AG10803 (cell line): ENCODE measurements around the gene C1orf50.

Experiments used
- DNase-seq: peaks from one replicate; pipeline ENCODE4 v3.0.0; 2010; ENCODE audit warnings: low read depth
- H3K4me3 ChIP-seq: 2 replicates; pipeline ENCODE4 v1.5.1; 2011; ENCODE audit warnings: mild to moderate bottlenecking, low read length, control low read depth
- TF ChIP-seq, protein P1 (sequence below): conservative IDR thresholded peaks from 2 replicates; pipeline ENCODE4 v1.5.1; 2011; ENCODE audit warnings: mild to moderate bottlenecking, low read length, control low read depth, inconsistent platforms

The C1orf50 gene

DNA sequence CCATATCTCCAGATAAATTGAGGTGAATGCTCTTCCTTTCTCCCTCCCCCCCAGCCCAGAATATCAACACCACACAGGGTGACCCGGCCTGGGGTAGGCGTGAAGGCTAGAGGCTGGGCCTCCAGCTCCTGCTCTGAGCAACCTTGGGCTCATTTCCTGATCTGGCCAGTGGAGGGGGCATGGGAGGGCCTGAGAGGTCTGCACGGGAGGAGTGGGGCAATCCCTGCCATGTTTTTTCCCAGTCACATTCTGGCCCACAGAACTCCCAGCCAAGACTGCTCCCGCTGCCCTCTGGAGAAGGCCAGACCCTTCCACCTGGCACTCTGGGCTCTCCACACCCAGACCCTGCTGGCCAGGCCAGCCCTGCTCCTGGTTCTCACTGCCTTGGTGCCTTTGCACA is 30.9 kb upstream of the C1orf50 start:
- TF ChIP-seq, protein P1, sequence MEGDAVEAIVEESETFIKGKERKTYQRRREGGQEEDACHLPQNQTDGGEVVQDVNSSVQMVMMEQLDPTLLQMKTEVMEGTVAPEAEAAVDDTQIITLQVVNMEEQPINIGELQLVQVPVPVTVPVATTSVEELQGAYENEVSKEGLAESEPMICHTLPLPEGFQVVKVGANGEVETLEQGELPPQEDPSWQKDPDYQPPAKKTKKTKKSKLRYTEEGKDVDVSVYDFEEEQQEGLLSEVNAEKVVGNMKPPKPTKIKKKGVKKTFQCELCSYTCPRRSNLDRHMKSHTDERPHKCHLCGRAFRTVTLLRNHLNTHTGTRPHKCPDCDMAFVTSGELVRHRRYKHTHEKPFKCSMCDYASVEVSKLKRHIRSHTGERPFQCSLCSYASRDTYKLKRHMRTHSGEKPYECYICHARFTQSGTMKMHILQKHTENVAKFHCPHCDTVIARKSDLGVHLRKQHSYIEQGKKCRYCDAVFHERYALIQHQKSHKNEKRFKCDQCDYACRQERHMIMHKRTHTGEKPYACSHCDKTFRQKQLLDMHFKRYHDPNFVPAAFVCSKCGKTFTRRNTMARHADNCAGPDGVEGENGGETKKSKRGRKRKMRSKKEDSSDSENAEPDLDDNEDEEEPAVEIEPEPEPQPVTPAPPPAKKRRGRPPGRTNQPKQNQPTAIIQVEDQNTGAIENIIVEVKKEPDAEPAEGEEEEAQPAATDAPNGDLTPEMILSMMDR, result peak; percentile 37
- H3K4me3 ChIP-seq, result no peak overlapping the region
- DNase-seq, result peak; percentile 14

DNA sequence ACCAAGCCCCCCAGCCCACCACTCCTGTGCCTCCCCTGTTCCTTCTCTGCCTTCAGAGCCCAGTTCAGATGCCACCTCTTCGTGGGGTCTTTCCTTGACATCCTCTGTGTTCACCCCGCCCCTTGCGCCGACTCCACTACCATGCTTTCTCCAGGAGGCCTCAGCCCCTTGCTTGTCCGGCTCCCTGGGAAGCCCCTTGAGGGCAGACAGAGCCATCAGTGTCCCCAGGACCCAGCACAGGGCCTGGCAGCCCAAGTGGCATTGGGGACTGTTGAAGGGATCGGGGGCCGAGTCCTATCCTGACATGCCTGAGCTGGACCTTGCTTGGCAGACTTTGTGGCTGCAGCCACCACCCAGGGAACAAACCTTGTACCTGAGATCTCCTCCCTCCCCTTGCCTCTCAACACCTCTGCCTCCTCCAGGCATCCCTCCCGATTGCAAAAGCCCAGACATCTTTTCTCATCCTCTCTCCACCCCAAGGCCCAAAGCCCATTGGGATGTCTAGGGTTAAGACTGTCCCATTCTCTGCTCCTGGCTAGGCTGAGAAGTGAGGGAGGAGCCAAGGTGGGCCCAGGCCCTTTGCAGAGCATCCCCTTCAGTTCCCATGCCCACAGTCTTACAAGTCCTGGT is 30.4 kb upstream of the C1orf50 start:
- TF ChIP-seq, protein P1, result no peak
- DNase-seq, result no peak
- H3K4me3 ChIP-seq, result no peak overlapping the region

DNA sequence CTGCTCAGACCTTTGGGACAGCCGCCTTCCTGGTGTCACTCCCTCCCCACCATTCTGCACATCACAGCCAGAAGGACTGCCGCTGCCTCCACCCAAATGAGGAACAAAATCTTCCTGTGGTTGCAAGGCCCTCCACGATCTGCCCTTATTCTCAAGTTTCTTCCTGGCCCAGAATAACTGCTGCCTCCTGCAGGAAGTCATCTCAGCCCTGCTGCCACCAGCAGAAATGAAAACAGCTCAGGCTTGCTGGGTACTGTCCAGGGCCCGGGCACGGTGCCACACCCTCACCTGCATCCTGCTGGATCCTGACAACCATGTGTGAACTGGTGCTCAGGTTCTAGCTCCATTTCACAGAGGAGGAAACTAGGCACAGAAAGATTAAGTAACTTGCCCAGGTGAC is 29.8 kb upstream of the C1orf50 start:
- DNase-seq, result no peak
- no peak overlapping the region for H3K4me3 ChIP-seq
- TF ChIP-seq, protein P1, result no peak

DNA sequence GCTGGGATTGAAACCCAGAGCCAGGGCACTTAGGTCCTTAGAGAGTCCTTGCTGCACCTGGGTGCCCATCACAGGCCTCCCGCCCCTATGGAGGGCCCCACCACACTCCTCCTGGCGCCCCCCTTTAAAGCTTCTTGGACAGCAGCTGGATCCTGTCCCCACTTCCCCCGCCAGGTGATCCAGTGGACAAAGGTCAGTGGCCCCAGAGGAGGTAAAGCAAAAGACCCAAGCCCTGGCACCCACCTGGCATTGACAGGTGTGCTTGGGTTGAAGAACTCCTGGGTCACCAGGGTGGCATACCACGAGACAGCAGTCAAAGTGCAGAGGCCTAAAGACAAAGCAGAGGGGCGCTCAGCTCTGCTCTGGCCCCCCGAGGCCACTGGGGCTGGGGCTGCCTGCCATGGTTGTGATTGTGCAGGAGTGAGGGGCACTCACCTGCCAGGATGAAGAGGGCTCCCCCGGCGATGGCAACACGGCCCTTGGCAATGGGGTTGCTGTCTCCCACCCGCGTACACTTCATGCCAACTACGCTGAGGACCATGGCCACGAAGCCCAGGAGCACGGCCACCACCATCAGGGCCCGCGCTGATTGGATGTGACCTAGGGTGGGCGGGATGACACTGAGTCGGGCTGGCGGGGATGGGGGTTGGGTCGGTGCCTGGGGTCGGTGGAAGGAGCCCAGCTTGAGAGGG is 28.9 kb upstream of the C1orf50 start:
- no peak for DNase-seq

DNA sequence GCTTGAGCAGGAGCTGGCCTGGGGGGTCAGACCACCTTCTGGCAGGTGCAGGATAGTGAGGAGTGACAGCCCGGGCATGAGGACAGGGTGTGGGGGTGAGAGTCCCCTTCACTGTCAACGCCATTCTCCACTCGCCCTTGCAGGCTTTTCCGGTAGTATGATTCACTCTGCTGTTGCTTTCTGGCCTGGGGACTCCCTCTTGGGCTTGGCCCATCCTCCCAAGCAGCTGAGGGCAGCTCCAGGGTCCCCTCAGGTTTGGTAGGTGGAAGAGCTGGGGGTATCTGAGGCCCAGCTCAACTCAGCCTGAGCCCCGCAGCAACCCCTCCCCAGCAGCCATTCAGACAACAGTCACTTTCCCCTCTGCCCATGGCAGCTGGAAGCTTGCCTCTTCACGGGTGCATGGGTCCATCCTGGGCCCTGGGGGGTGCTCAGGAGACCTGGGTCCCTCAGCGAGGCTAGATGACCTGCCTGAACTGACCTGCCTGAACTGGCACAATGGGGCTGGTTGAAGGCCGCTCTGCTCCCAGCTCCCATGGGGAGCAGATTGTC is 28.3 kb upstream of the C1orf50 start:
- TF ChIP-seq, protein P1, result no peak
- DNase-seq, result no peak
- H3K4me3 ChIP-seq, result no peak overlapping the region

More for the DNA sequence above, 28.9 kb upstream of the C1orf50 start:
- H3K4me3 ChIP-seq, result no peak overlapping the region
- TF ChIP-seq, protein P1, result no peak

DNA sequence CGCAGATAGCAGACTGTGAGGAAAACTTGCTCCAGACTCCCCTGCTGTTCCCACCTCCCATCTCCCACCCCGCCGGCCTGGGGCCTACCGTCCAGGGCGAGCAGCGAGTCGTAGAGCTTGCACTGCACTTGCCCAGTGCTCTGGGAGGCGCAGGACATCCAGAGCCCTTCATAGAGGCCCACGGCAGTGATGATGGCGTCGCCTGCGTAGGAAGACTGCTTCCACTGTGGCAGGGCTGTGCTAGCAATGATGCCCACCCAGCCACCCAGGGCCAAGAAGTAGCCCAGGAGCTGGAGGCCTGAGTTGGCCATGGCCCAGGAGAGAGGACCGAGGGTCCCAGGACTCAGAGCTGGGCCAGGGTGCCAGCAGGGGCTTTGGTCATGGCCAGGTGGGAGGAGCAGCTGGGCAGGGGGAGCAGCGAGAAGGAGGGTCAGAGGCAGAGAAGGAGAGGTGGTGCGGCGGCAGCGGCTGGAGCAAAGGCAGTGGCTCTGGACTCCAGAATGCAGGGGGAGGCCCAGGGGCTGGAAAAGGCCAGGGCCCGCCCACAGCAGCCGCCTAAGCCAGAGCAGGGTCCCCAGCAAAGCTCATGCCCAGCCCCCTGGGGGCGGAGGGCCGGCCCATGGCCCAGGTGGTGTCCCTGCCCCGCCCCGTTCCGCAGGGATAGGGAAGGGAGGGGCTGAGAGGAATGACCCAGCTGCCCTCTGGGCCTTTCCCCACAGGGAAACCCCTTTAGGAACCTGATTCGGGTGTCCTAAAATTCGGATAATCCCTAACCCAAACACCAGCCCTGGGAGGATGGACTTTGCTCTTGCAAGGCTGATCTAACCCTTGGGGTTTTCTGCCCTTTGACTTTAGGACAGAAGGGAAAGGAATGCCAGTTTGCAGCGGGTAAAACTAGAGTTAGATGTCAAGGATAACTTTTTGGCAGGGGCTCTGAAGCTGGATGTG is 27.0 kb upstream of the C1orf50 start, which contains the start of gene CLDN19:
TSS of gene CLDN19 (minus strand) at position 484 of the 948 bp plus-strand sequence. CDS start at position 311, 173 bp downstream.
- H3K4me3 ChIP-seq, result no peak within 1 kb of the TSS
- DNase-seq, result no peak
- TF ChIP-seq, protein P1, result no peak
